HCT116 (cell line): ENCODE results near the gene KRTAP4-3. TPM values are rescaled to one million over a fixed set of nuclear protein-coding genes. Genes with fewer than 3 reads are reported as not detected.
A peak's percentile ranks its signal among the peaks of the same experiment; 100 is the strongest.

Source experiments
- ATAC-seq: fragments of 200-7000 bp; cut with Tn5 transposase; 2 replicates; pipeline ENCODE4 v1.9.1; 2020; ENCODE audit warnings: mild to moderate bottlenecking, moderate library complexity
- BruUV-seq: library from RNA; stranded (reverse); fragments of 400-500 nt; replicated peaks from 2 replicates; lab custom pipeline; 2021; lab: Mats Ljungman, UMichigan
- CTCF ChIA-PET: fragments of 300-600 bp; sonication (Branson Sonifier 250); formaldehyde crosslinking; loops from one replicate; lab custom pipeline; 2021; ENCODE audit warnings: antibody characterized with exemption; lab: Charles Lee
- POLR2A ChIA-PET: fragments of 300-600, 350-600 bp; sonication (Branson Sonifier 250); formaldehyde crosslinking; loops from one replicate; lab custom pipeline; 2021; ENCODE audit warnings: antibody characterized with exemption; lab: Charles Lee
- RAD21 ChIA-PET, 2 experiments: fragments of 300-600 bp; sonication (Branson Sonifier 250); formaldehyde crosslinking; loops; one replicate each; lab custom pipeline; 2023; ENCODE audit warnings: low total read pairs in 2 of 2; ENCODE audit not compliant: uncharacterized antibody in 2 of 2, unreplicated experiment in 2 of 2, low non-redundant PET in 1 of 2; lab: Charles Lee
- DNase-seq: peaks from one replicate; pipeline ENCODE4 v3.0.0-alpha.2; 2010; ENCODE audit warnings: low read depth, low spot score
- H2AFZ ChIP-seq: fragments of 200-600 bp; shearing (Covaris generic), sonication (generic); 2 replicates; pipeline ENCODE4 v1.6.1; 2017; ENCODE audit warnings: low read depth, mixed run types, mixed read lengths, antibody characterized with exemption, low read length; ENCODE audit not compliant: poor library complexity, severe bottlenecking
- H3K27ac ChIP-seq: 2 replicates; pipeline ENCODE4 v1.5.1; 2012; ENCODE audit warnings: low read depth, low read length
- H3K27me3 ChIP-seq: fragments of 200-600 bp; sonication (generic); 2 replicates; pipeline ENCODE4 v1.6.1; 2016; ENCODE audit warnings: mixed run types, low read length, mixed read lengths; ENCODE audit not compliant: insufficient read depth
- H3K36me3 ChIP-seq, 2 experiments: fragments of 200-500 bp in 1 of 2; fragments of 200-600 bp in 1 of 2; sonication (Bioruptor generic) in 1 of 2; sonication (generic) in 1 of 2; 2 replicates each; pipeline versions ENCODE4 v1.5.1 to v1.6.1; 2014 to 2016; ENCODE audit warnings: low read length in 2 of 2, inconsistent platforms in 1 of 2, mixed read lengths in 1 of 2, mixed run types in 1 of 2; ENCODE audit not compliant: insufficient read depth in 2 of 2, control insufficient read depth in 1 of 2
- H3K4me1 ChIP-seq, 2 experiments: fragments of 200-600 bp in 1 of 2; sonication (generic) in 1 of 2; 2 replicates each; pipeline versions ENCODE4 v1.5.1 to v1.6.1; 2012 to 2017; ENCODE audit warnings: low read length in 2 of 2, inconsistent platforms in 1 of 2, mild to moderate bottlenecking in 1 of 2, mixed read lengths in 1 of 2, mixed run types in 1 of 2, moderate library complexity in 1 of 2; ENCODE audit not compliant: insufficient read depth in 2 of 2, control insufficient read depth in 1 of 2
- H3K4me2 ChIP-seq: fragments of 200-600 bp; sonication (generic); 2 replicates; pipeline ENCODE4 v1.6.1; 2017; ENCODE audit warnings: mixed run types, low read length, mixed read lengths
- H3K4me3 ChIP-seq, 2 experiments: fragments of 200-600 bp in 1 of 2; sonication (generic) in 1 of 2; replicated peaks in 1 of 2; 2 replicates each; pipeline ENCODE4 v1.5.1; 2011 to 2016; ENCODE audit warnings: low read length in 2 of 2, control low read depth in 1 of 2, low read depth in 1 of 2, mild to moderate bottlenecking in 1 of 2, mixed read lengths in 1 of 2, mixed run types in 1 of 2
- H3K79me2 ChIP-seq: fragments of 200-600 bp; sonication (generic); 2 replicates; pipeline ENCODE4 v1.6.1; 2017; ENCODE audit warnings: mild to moderate bottlenecking, mixed run types, low read length, moderate library complexity, mixed read lengths; ENCODE audit not compliant: insufficient read depth
- H3K9ac ChIP-seq: fragments of 200-600 bp; sonication (generic); 2 replicates; pipeline ENCODE4 v1.6.1; 2016; ENCODE audit warnings: low read length, mixed read lengths
- H3K9me2 ChIP-seq: fragments of 200-600 bp; sonication (generic), shearing (Covaris generic); 2 replicates; pipeline ENCODE4 v1.6.1; 2017; ENCODE audit warnings: mixed run types, mild to moderate bottlenecking, moderate library complexity; ENCODE audit not compliant: insufficient read depth
- H3K9me3 ChIP-seq, 2 experiments: fragments of 200-500 bp in 1 of 2; fragments of 200-600 bp in 1 of 2; sonication (Bioruptor generic) in 1 of 2; sonication (generic) in 1 of 2; 2 replicates each; pipeline ENCODE4 v1.6.1; 2014 to 2017; ENCODE audit warnings: low read length in 2 of 2, mixed read lengths in 2 of 2, inconsistent platforms in 1 of 2, low read depth in 1 of 2, mild to moderate bottlenecking in 1 of 2, mixed run types in 1 of 2, moderate library complexity in 1 of 2; ENCODE audit not compliant: control insufficient read depth in 1 of 2, insufficient read depth in 1 of 2
- H4K20me1 ChIP-seq: fragments of 200-600 bp; sonication (generic), shearing (Covaris generic); 2 replicates; pipeline ENCODE4 v1.6.1; 2017; ENCODE audit warnings: mixed run types, mild to moderate bottlenecking, moderate library complexity; ENCODE audit not compliant: insufficient read depth
- CTCF ChIP-seq, 3 experiments: fragments of 200-600 bp in 1 of 3; sonication (generic) in 1 of 3; IDR thresholded peaks in 2 of 3; conservative IDR thresholded peaks in 1 of 3; 2 replicates each; pipeline ENCODE4 v1.5.1; 2012 to 2017; ENCODE audit warnings: low read depth in 2 of 3, low read length in 2 of 3, antibody characterized with exemption in 1 of 3, borderline replicate concordance in 1 of 3, control low read depth in 1 of 3, mild to moderate bottlenecking in 1 of 3, mixed read lengths in 1 of 3, mixed run types in 1 of 3, moderate library complexity in 1 of 3; ENCODE audit not compliant: insufficient read depth in 1 of 3
- EGR1 ChIP-seq: IDR thresholded peaks from 2 replicates; pipeline ENCODE4 v1.6.1; 2012; ENCODE audit warnings: low read depth
- ELF1 ChIP-seq: IDR thresholded peaks from 2 replicates; pipeline ENCODE4 v1.6.1; 2012; ENCODE audit warnings: low read depth, borderline replicate concordance
- EZH2 ChIP-seq: fragments of 200-600 bp; sonication (generic); IDR thresholded peaks from 2 replicates; pipeline ENCODE4 v1.6.1; 2017; ENCODE audit warnings: antibody characterized with exemption, mixed run types
- FOSL1 ChIP-seq: IDR thresholded peaks from 2 replicates; pipeline ENCODE4 v1.6.1; 2012; ENCODE audit warnings: low read depth
- JUND ChIP-seq: IDR thresholded peaks from 2 replicates; pipeline ENCODE4 v1.6.1; 2012
- MAX ChIP-seq: IDR thresholded peaks from 2 replicates; pipeline ENCODE4 v1.6.1; 2012
- POLR2AphosphoS5 ChIP-seq: IDR thresholded peaks from 2 replicates; pipeline ENCODE4 v1.6.1; 2011; ENCODE audit warnings: mild to moderate bottlenecking, low read depth, low read length, moderate library complexity
- REST ChIP-seq: IDR thresholded peaks from 2 replicates; pipeline ENCODE4 v1.6.1; 2012; ENCODE audit warnings: low read depth
- SIN3A ChIP-seq: IDR thresholded peaks from 2 replicates; pipeline ENCODE4 v1.6.1; 2012; ENCODE audit warnings: low read depth
- SP1 ChIP-seq: IDR thresholded peaks from 2 replicates; pipeline ENCODE4 v1.6.1; 2012; ENCODE audit warnings: low read depth
- SRF ChIP-seq: IDR thresholded peaks from 2 replicates; pipeline ENCODE4 v1.6.1; 2012; ENCODE audit warnings: low read depth
- TCF7L2 ChIP-seq: IDR thresholded peaks from 2 replicates; pipeline ENCODE4 v1.7.0; 2011; ENCODE audit warnings: borderline replicate concordance, inconsistent platforms; ENCODE audit not compliant: insufficient read depth, insufficient read length; ENCODE audit errors: extremely low read depth
- YY1 ChIP-seq: IDR thresholded peaks from 2 replicates; pipeline ENCODE4 v1.6.1; 2011; ENCODE audit warnings: low read length, low read depth, moderate library complexity, mild to moderate bottlenecking; ENCODE audit not compliant: insufficient replicate concordance; ENCODE audit errors: extremely low read depth
- ZFX ChIP-seq: fragments of 450-650 bp; IDR thresholded peaks from 2 replicates; pipeline ENCODE4 v1.6.1; 2017
- intact Hi-C: fragments of 100-400 bp; cut with micrococcal nuclease; formaldehyde crosslinking; loops from 2 replicates; pipeline ENCODE4 v1.10.0; 2022
- total RNA-seq: library from RNA; stranded (reverse); gene quantifications from one replicate; pipeline ENCODE4 v1.2.1, GENCODE V29; 2021; ENCODE audit not compliant: unreplicated experiment

Gene KRTAP4-3
- total RNA-seq, 1 experiment from 2014 or later = not detected

GRCh38 chr17:41147531-41148204, 20.4 kb downstream of the KRTAP4-3 start:
- H3K4me1 ChIP-seq = no peaks in the 10 kb centered on the region
- H3K4me3 ChIP-seq = no peak overlapping the region
- no peak overlapping the region for H3K27ac ChIP-seq
- no peak overlapping the region for H3K4me2 ChIP-seq
- H3K9me3 ChIP-seq = peaks cover 0 to 19% of the 10 kb centered on the region in 2 experiments; a peak in 2 of 4 replicates
- CTCF ChIA-PET = no interaction called here
- H3K9ac ChIP-seq = no peak overlapping the region
- 0 out of 4 replicates have a peak, but pooled peaks cover 0 to 5% of the 10 kb centered on the region in 2 experiments for H3K36me3 ChIP-seq
- ATAC-seq (no peak), DNase-seq (no peak)
- H3K9me2 ChIP-seq = no peaks in the 10 kb centered on the region
- H3K79me2 ChIP-seq = no peaks in the 10 kb centered on the region
- no peaks in the 10 kb centered on the region for H3K27me3 ChIP-seq
- intact Hi-C loops = no loop called here
- POLR2A ChIA-PET = no interaction called here
- no peaks in the 10 kb centered on the region for H4K20me1 ChIP-seq
- peak overlapping the region; percentile 1 for H2AFZ ChIP-seq
- RAD21 ChIA-PET = no interaction called here
- BruUV-seq = no TSS peak
- no peak for TF ChIP-seq SIN3A
- TF ChIP-seq, all 23 proteins: peak for 0

- DNase-seq (no peak), ATAC-seq (no peak)
- no peaks in the 10 kb centered on the region for H4K20me1 ChIP-seq
- ChIA-PET RAD21 (no interaction called here), CTCF (no interaction called here), POLR2A (no interaction called here)
- no peaks in the 10 kb centered on the region; a peak in 1 of 4 replicates for H3K4me1 ChIP-seq
- BruUV-seq = no TSS peak
- intact Hi-C loops = no loop called here
- H3K36me3 ChIP-seq = 0 out of 4 replicates have a peak, but pooled peaks cover 0 to 5% of the 10 kb centered on the region in 2 experiments
- H3K9me2 ChIP-seq = no peaks in the 10 kb centered on the region
- no peak overlapping the region for H3K9ac ChIP-seq
- H3K27ac ChIP-seq = no peak overlapping the region
- H3K79me2 ChIP-seq = no peaks in the 10 kb centered on the region
- no peak overlapping the region for H3K4me2 ChIP-seq
- H3K4me3 ChIP-seq = no peak overlapping the region
- peaks cover 0 to 30% of the 10 kb centered on the region in 2 experiments; a peak in 2 of 4 replicates for H3K9me3 ChIP-seq
- no peak overlapping the region for H2AFZ ChIP-seq
- H3K27me3 ChIP-seq = no peaks in the 10 kb centered on the region
- TF ChIP-seq JUND (no peak), FOSL1 (no peak), ZFX (no peak), YY1 (no peak), EGR1 (no peak), MAX (no peak), TCF7L2 (no peak), SP1 (no peak), SRF (no peak), REST (no peak), EZH2 (no peak), SIN3A (no peak), CTCF (IDR thresholded peaks at IDR 0.05 in 2 of 3, conservative IDR thresholded peaks at IDR 0.05 in 1 of 3; ENCODE audit: borderline replicate concordance in 1 of 3, insufficient read depth in 1 of 3, low read depth in 2 of 3, low read length in 2 of 3) (no peak), POLR2AphosphoS5 (no peak), ELF1 (no peak)
Observed at GRCh38 chr17:41145261-41145660, 22.8 kb downstream of the KRTAP4-3 start.
